ENCODE data around the gene E2F6.

Gene E2F6

GRCh38 chr2:11512431-11512830 lies 46.5 kb upstream of the E2F6 start:
- no peak for DNase-seq
- no peak overlapping the region for H3K4me3 ChIP-seq (ENCODE audit: low read depth, low read length)
- no peak for TF ChIP-seq CTCF (IDR thresholded peaks at IDR 0.05; ENCODE audit: low read depth, low read length, missing control alignments)
- in situ Hi-C loops (cut with HindIII; ENCODE audit: low pct_ligation_motif_present, low sequenced_read_pairs): no loop called here
- no peaks in the 10 kb centered on the region for H3K36me3 ChIP-seq (replicated peaks)
- H3K27me3 ChIP-seq (replicated peaks): peaks cover 2% of the 10 kb centered on the region
- no peak overlapping the region for H3K27ac ChIP-seq

GRCh38 chr2:11509657-11510360 lies 43.8 kb upstream of the E2F6 start:
- in situ Hi-C loops (cut with HindIII; ENCODE audit: low pct_ligation_motif_present, low sequenced_read_pairs): no loop called here
- H3K36me3 ChIP-seq (replicated peaks): no peaks in the 10 kb centered on the region

GRCh38 chr2:11508279-11508678 lies 42.3 kb upstream of the E2F6 start:
- in situ Hi-C loops (cut with HindIII; ENCODE audit: low pct_ligation_motif_present, low sequenced_read_pairs): no loop called here
- H3K27me3 ChIP-seq (replicated peaks): no peaks in the 10 kb centered on the region
- no peak overlapping the region for H3K4me3 ChIP-seq (ENCODE audit: low read depth, low read length)
- no peaks in the 10 kb centered on the region for H3K36me3 ChIP-seq (replicated peaks)
- H3K27ac ChIP-seq: no peak overlapping the region
- TF ChIP-seq CTCF (IDR thresholded peaks at IDR 0.05; ENCODE audit: low read depth, low read length, missing control alignments): no peak
- DNase-seq: no peak

More at GRCh38 chr2:11509657-11510360, 43.8 kb upstream of the E2F6 start:
- no peak for TF ChIP-seq CTCF (IDR thresholded peaks at IDR 0.05; ENCODE audit: low read depth, low read length, missing control alignments)
- no peak overlapping the region for H3K4me3 ChIP-seq (ENCODE audit: low read depth, low read length)
- H3K27ac ChIP-seq: no peak overlapping the region
- H3K27me3 ChIP-seq (replicated peaks): no peaks in the 10 kb centered on the region
- no peak for DNase-seq

GRCh38 chr2:11507517-11507916 lies 41.6 kb upstream of the E2F6 start:
- H3K36me3 ChIP-seq (replicated peaks): no peaks in the 10 kb centered on the region
- H3K27me3 ChIP-seq (replicated peaks): no peaks in the 10 kb centered on the region
- in situ Hi-C loops (cut with HindIII; ENCODE audit: low pct_ligation_motif_present, low sequenced_read_pairs): no loop called here
- no peak overlapping the region for H3K27ac ChIP-seq
- H3K4me3 ChIP-seq (ENCODE audit: low read depth, low read length): no peak overlapping the region
- no peak for TF ChIP-seq CTCF (IDR thresholded peaks at IDR 0.05; ENCODE audit: low read depth, low read length, missing control alignments)
- DNase-seq: no peak

GRCh38 chr2:11506611-11506969 lies 40.6 kb upstream of the E2F6 start:
- no peaks in the 10 kb centered on the region for H3K27me3 ChIP-seq (replicated peaks)
- H3K4me3 ChIP-seq (ENCODE audit: low read depth, low read length): no peak overlapping the region
- no peak overlapping the region for H3K27ac ChIP-seq
- in situ Hi-C loops (cut with HindIII; ENCODE audit: low pct_ligation_motif_present, low sequenced_read_pairs): no loop called here
- no peak for DNase-seq
- no peaks in the 10 kb centered on the region for H3K36me3 ChIP-seq (replicated peaks)
- TF ChIP-seq CTCF (IDR thresholded peaks at IDR 0.05; ENCODE audit: low read depth, low read length, missing control alignments): no peak
